Measurements from ENCODE around the gene MBNL1.
"Not testable (repeated sequence)": the region's sequence is repeated elsewhere in the genome, so short reads cannot be mapped to it uniquely, and the experiment has no call there.

MBNL1 gene

DNA sequence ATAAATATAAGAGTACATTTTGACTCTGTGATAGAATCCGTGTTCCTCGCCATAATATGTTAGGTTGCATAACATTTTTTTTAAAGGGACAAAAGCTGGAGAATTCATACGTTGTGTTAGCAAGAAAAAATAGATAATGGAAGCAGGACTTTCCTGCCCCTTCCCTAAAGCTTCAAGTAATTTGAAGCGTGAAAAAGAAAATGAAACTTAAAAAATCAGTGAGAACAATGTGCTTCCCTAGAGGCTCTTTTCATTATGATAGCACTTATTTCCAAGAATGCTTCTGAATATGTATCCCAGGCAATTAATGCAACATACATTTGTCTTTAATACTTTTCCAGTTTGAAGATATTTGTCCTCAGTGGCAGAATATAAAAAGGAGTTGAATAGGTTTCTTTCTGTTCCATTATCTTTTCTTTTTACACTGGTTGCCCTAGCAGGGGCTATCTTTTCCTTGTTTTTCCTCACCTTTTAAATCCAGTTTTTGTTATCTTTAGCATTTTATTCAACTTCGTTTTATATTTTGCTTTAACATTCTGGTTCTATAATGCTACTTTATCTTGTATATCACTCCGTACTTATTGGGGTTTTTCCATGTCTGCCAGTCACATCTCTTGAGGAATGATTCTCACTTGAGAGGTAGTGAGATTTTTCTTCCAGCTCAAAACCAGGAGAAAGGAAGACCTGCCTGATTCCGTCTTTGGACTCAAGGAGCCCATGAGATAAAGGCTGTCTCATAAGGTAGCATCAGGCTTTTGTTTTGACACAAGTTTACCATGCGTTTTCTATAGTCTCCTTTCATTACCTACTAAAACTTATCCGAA lies 113.8 kb downstream of the MBNL1 start:
- H3K4me3 ChIP-seq: peak overlapping the region in 1 of 7 experiments; percentile 29
- H3K27ac ChIP-seq: peak overlapping the region in 20 of 21 experiments; percentile 9 to 82 (median 53)

GRCh38 chr3:152383136-152383606 lies 114.4 kb downstream of the MBNL1 start:
- peak overlapping the region in 15 of 21 experiments; percentile 16 to 82 (median 64) for H3K27ac ChIP-seq
- H3K4me3 ChIP-seq: peak overlapping the region in 1 of 7 experiments; percentile 29

DNA sequence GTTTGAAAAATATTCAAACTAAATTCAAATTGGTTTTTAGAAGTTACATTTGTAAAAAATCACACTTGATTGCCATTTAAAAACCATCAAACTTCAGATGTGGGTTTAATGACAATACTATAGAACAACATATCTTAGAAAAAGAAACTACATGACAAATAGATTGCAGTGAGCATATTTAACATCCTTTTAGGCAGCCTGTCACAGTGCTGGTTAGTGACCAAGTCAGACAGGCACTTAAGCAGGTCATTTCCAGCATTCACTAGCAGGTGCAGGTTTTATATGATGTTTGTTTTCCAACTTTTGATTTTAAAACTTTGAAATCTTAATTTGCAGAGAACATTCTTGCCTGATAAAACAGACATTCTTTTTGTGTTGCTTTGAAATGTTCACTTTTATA lies 115.7 kb downstream of the MBNL1 start:
- peak overlapping the region in 3 of 21 experiments; percentile 6 to 32 (median 30) for H3K27ac ChIP-seq
- no peak overlapping the region for H3K4me3 ChIP-seq

DNA sequence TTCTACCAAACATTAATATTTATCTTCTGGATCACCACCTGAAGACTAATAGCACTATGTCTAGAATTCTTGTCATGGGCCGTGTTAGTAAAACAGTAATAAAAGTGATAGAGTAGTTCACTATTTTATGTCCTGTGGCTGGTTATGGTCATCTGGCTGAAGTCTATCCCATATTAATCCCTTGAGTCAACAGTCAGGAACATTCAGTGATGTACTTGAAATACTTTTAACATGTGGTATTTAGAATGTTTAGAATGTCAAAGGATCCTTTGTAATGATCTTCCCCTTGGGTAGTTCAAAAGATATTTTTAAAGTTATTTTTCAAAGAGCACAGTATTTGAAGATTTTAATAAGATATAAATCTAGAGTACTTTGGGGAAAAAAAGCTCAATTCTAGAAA lies 117.0 kb downstream of the MBNL1 start:
- Histone ChIP-seq H3K4me3 (no peak overlapping the region), H3K27ac (peak overlapping the region in 3 of 21 experiments; percentile 6 to 34 (median 11))

DNA sequence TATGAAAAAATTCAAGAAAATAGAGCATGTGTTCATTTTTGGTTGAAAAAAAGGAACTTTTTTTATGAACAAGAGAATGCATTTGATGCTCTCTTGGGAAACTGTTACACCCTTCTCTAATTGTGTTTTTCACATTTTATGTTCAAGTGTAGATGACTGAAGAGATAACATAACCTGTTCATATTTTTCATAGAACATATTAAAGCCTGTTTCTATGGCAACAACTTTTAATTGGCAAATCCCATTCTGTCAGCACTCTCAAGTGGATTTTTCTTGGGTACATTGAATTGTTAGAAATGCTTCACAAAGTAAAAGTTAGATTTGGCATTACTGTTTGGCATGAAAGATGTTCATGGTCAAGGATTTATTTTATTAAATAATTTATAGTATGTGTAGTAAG lies 117.5 kb downstream of the MBNL1 start:
- H3K27ac ChIP-seq: peak overlapping the region in 2 of 21 experiments; percentile 6 to 34
- H3K4me3 ChIP-seq: no peak overlapping the region

- Histone ChIP-seq H3K27ac (peak overlapping the region in 1 of 21 experiments; percentile 25), H3K4me3 (no peak overlapping the region)
These were observed 119.9 kb downstream of the MBNL1 start for GRCh38 chr3:152388631-152389030.

- peak overlapping the region in 1 of 21 experiments; percentile 23 for H3K27ac ChIP-seq
- H3K4me3 ChIP-seq: no peak overlapping the region
These were observed 120.7 kb downstream of the MBNL1 start for GRCh38 chr3:152389316-152389934.

GRCh38 chr3:152390647-152391046 lies 121.9 kb downstream of the MBNL1 start:
- no peak overlapping the region for H3K4me3 ChIP-seq
- H3K27ac ChIP-seq: peak overlapping the region in 1 of 21 experiments; percentile 26

DNA sequence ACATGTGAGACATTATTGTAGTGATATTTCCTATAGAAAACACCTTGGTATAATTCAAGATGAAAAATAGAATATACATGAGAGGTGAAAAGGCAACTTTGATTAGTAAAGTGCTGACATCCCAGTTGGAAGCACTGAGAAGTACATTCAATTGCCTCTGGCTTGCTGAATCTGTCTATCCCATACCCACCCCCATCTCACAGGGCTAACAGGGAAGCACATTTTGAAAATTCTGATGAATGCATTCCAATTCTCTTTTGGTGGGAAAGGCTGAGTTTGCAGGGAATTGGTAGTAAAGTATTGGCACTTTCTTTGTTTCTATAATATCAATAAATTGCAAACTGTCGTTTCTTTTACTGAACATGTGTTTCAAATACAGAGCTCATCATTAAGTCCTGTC lies 122.9 kb downstream of the MBNL1 start:
- no peak overlapping the region for H3K4me3 ChIP-seq
- no peak overlapping the region for H3K27ac ChIP-seq

- H3K27ac ChIP-seq: peak overlapping the region in 2 of 21 experiments; percentile 9 to 17
- no peak overlapping the region for H3K4me3 ChIP-seq
These were observed 123.6 kb downstream of the MBNL1 start for GRCh38 chr3:152392272-152392880.

GRCh38 chr3:152394246-152394645 lies 125.5 kb downstream of the MBNL1 start:
- Histone ChIP-seq H3K27ac (peak overlapping the region in 1 of 21 experiments; percentile 41), H3K4me3 (no peak overlapping the region)

DNA sequence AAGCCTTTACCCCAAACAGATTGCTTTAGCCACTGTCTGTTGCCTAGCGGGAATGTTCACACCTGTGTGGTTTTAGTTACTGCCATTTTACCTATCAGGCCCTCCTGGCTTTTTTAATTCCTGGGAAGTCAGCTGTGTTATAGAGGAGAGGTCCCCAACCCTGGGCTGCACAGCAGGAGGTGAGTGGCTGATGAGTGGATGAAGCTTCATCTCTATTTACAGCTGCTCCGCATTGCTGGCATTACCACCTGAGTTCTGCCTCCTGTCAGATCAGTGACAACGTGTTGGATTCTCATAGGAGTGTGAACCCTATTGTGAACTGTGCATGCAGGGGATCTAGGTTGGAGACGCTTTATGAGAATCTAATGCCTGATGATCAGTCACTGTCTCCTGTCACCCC lies 127.0 kb downstream of the MBNL1 start:
- Histone ChIP-seq H3K4me3 (no peak overlapping the region), H3K27ac (no peak overlapping the region)

GRCh38 chr3:152396867-152397266 lies 128.1 kb downstream of the MBNL1 start:
- Histone ChIP-seq H3K27ac (no peak overlapping the region), H3K4me3 (no peak overlapping the region)

DNA sequence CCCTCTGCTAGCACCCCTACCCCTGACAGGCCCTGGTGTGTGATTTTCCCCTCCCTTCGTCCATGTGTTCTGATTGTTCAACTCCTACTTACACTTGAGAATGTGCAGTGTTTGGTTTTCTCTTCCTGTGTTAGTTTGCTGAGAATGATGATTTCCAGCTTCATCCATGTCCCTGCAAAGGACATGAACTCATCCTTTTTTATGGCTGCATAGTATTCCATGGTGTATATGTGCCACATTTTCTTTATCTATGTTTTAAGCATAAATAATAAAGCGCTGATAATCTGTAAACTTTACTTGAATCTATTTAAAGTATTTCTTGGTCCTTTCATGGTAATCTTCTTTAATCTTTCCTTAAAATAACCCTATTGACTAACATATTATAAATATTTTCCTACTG lies 128.6 kb downstream of the MBNL1 start:
- H3K4me3 ChIP-seq, H3K27ac ChIP-seq: not testable (repeated sequence)

- peak overlapping the region in 4 of 21 experiments; percentile 2 to 31 (median 12) for H3K27ac ChIP-seq
- H3K4me3 ChIP-seq: no peak overlapping the region
These were observed 129.8 kb downstream of the MBNL1 start for GRCh38 chr3:152398495-152398894.

GRCh38 chr3:152399374-152399773 lies 130.6 kb downstream of the MBNL1 start:
- Histone ChIP-seq H3K4me3 (no peak overlapping the region), H3K27ac (no peak overlapping the region)

GRCh38 chr3:152400887-152401286 lies 132.2 kb downstream of the MBNL1 start:
- no peak overlapping the region for H3K27ac ChIP-seq

GRCh38 chr3:152402695-152403451 lies 134.1 kb downstream of the MBNL1 start:
- H3K4me3 ChIP-seq: no peak overlapping the region
- peak overlapping the region in 3 of 21 experiments; percentile 22 to 54 (median 54) for H3K27ac ChIP-seq

More at GRCh38 chr3:152400887-152401286, 132.2 kb downstream of the MBNL1 start:
- no peak overlapping the region for H3K4me3 ChIP-seq

GRCh38 chr3:152403632-152404066 lies 134.9 kb downstream of the MBNL1 start:
- peak overlapping the region in 3 of 21 experiments; percentile 10 to 54 (median 26) for H3K27ac ChIP-seq
- H3K4me3 ChIP-seq: no peak overlapping the region
